Breast epithelium (tissue), 3 donors: ENCODE data around the gene ARTN.

Experiments
- POLR2A ChIP-seq: fragments of 450-650 bp; IDR thresholded peaks from one replicate; pipeline ENCODE4 v1.6.1; 2016; ENCODE audit warnings: antibody characterized with exemption, mild to moderate bottlenecking, moderate library complexity
- POLR2AphosphoS5 ChIP-seq, 3 donors: sonication (generic); formaldehyde crosslinking; IDR thresholded peaks; one replicate each; pipeline ENCODE4 v1.6.1; 2017; ENCODE audit warnings: antibody characterized with exemption in 3 of 3
- TF ChIP-seq, protein P1 (sequence below), 3 donors: fragments of 450-650 bp; IDR thresholded peaks; one replicate each; pipeline ENCODE4 v1.5.1; 2016 to 2017; ENCODE audit warnings: antibody characterized with exemption in 3 of 3, mild to moderate bottlenecking in 3 of 3, moderate library complexity in 3 of 3

DNA sequence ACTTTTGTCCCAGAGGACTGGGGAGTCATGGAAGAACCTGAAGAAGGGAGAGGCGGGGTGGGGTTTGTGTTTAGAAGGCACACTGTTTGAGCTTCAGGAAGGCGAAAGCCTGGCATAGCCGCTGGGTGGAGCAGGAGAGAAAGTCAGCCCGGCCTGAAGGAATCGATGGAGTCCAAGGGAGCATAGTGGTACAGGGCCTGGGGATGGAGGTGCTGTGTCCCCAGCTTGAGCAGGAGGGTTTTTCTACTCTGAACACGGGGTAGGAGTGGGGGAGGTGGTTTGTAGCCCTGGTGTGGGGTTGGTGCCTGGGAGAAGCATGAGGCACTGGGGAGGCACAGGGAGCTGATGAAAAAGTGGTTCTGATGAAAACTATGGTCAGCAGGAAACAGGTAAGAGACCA lies 53.1 kb downstream of the ARTN start:
- TF ChIP-seq, protein P1, sequence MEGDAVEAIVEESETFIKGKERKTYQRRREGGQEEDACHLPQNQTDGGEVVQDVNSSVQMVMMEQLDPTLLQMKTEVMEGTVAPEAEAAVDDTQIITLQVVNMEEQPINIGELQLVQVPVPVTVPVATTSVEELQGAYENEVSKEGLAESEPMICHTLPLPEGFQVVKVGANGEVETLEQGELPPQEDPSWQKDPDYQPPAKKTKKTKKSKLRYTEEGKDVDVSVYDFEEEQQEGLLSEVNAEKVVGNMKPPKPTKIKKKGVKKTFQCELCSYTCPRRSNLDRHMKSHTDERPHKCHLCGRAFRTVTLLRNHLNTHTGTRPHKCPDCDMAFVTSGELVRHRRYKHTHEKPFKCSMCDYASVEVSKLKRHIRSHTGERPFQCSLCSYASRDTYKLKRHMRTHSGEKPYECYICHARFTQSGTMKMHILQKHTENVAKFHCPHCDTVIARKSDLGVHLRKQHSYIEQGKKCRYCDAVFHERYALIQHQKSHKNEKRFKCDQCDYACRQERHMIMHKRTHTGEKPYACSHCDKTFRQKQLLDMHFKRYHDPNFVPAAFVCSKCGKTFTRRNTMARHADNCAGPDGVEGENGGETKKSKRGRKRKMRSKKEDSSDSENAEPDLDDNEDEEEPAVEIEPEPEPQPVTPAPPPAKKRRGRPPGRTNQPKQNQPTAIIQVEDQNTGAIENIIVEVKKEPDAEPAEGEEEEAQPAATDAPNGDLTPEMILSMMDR (IDR thresholded peaks at IDR 0.05) = no peak
- no peak for TF ChIP-seq POLR2AphosphoS5 (IDR thresholded peaks at IDR 0.05)
- TF ChIP-seq POLR2A = no peak
